Neural progenitor cell (in vitro differentiated cells): ENCODE results near the gene HIC1. TPM values are rescaled to one million over a fixed set of nuclear protein-coding genes. Genes with fewer than 3 reads are reported as not detected.

ENCODE experiments used
- DNase-seq: peaks from one replicate; pipeline ENCODE4 v3.0.0-alpha.2; 2016; ENCODE audit warnings: low spot score
- H2AFZ ChIP-seq: fragments of 200-600 bp; sonication (generic); replicated peaks from 2 replicates; pipeline ENCODE4 v1.6.1; 2016; ENCODE audit warnings: antibody characterized with exemption
- H3F3A ChIP-seq: fragments of 200-600 bp; sonication (generic); 2 replicates; pipeline ENCODE4 v1.6.1; 2016; ENCODE audit warnings: antibody characterized with exemption, low read depth
- H3K27ac ChIP-seq: fragments of 200-600 bp; sonication (generic); 2 replicates; pipeline ENCODE4 v1.5.1; 2016; ENCODE audit warnings: mild to moderate bottlenecking
- H3K27me3 ChIP-seq: fragments of 200-600 bp; sonication (generic); 2 replicates; pipeline ENCODE4 v1.6.1; 2016; ENCODE audit warnings: mild to moderate bottlenecking, moderate library complexity
- H3K36me3 ChIP-seq: fragments of 200-600 bp; sonication (generic); 2 replicates; pipeline ENCODE4 v1.5.1; 2016
- H3K4me1 ChIP-seq: fragments of 200-600 bp; sonication (generic); 2 replicates; pipeline ENCODE4 v1.6.1; 2016; ENCODE audit warnings: mixed run types
- H3K4me2 ChIP-seq: fragments of 200-600 bp; sonication (generic); 2 replicates; pipeline ENCODE4 v1.6.1; 2016
- H3K4me3 ChIP-seq: fragments of 200-600 bp; sonication (generic); 2 replicates; pipeline ENCODE4 v1.5.1; 2016
- H3K79me2 ChIP-seq: fragments of 200-600 bp; sonication (generic); 2 replicates; pipeline ENCODE4 v1.6.1; 2016; ENCODE audit warnings: low read depth
- H3K9ac ChIP-seq: fragments of 200-600 bp; sonication (generic); 2 replicates; pipeline ENCODE4 v1.6.1; 2016
- H3K9me3 ChIP-seq: fragments of 200-600 bp; sonication (generic); 2 replicates; pipeline ENCODE4 v1.5.1; 2016; ENCODE audit warnings: low read depth
- H4K20me1 ChIP-seq: fragments of 200-600 bp; sonication (generic); 2 replicates; pipeline ENCODE4 v1.6.1; 2016; ENCODE audit warnings: low read depth
- H3K27ac Mint-ChIP-seq: 3 replicates; pipeline ENCODE4 v1.8.0; 2021; ENCODE audit warnings: mixed read lengths
- H3K27me3 Mint-ChIP-seq: 2 replicates; pipeline ENCODE4 v1.8.0; 2022; ENCODE audit warnings: low read depth, mild to moderate bottlenecking, inconsistent platforms, moderate library complexity, mixed read lengths; ENCODE audit not compliant: insufficient read depth
- H3K36me3 Mint-ChIP-seq: 3 replicates; pipeline ENCODE4 v1.8.0; 2021; ENCODE audit warnings: mixed read lengths
- H3K4me1 Mint-ChIP-seq: 3 replicates; pipeline ENCODE4 v1.8.0; 2021; ENCODE audit warnings: mixed read lengths
- H3K4me3 Mint-ChIP-seq: 3 replicates; pipeline ENCODE4 v1.8.0; 2021; ENCODE audit warnings: mild to moderate bottlenecking, moderate library complexity, mixed read lengths
- H3K9me3 Mint-ChIP-seq: 3 replicates; pipeline ENCODE4 v1.8.0; 2020; ENCODE audit warnings: mixed read lengths
- CTCF ChIP-seq: fragments of 200-600 bp; sonication (generic); IDR thresholded peaks from 2 replicates; pipeline ENCODE4 v1.5.1; 2017; ENCODE audit warnings: antibody characterized with exemption, mild to moderate bottlenecking
- EZH2 ChIP-seq: fragments of 200-600 bp; sonication (generic); IDR thresholded peaks from 2 replicates; pipeline ENCODE4 v1.6.1; 2017; ENCODE audit warnings: antibody characterized with exemption, mild to moderate bottlenecking, moderate library complexity
- EZH2phosphoT487 ChIP-seq: fragments of 200-600 bp; sonication (generic); IDR thresholded peaks from 2 replicates; pipeline ENCODE4 v1.6.1; 2017; ENCODE audit warnings: antibody characterized with exemption
- total RNA-seq: library from RNA; depleted of rRNA; stranded (reverse); fragments of >200 nt; gene quantifications from 2 replicates; pipeline ENCODE4 v1.2.3, GENCODE V29; 2015; ENCODE audit warnings: low replicate concordance

The HIC1 gene
- 0.62 TPM in 1 of 2 replicates, not detected in the other for total RNA-seq

GRCh38 chr17:2054512-2055291, at the start of gene HIC1:
HIC1 (plus strand) TSS chr17:2055103; CDS start chr17:2056691, 1,588 bp downstream.
- H2AFZ ChIP-seq = no peak within 1 kb of the TSS
- Mint-ChIP-seq H3K4me3 (peak within 1 kb of the TSS; percentile 81), H3K4me1 (peaks cover 20% of the 10 kb centered on the region), H3K36me3 (peaks cover 4% of the 10 kb centered on the region), H3K27ac (no peak within 1 kb of the TSS), H3K9me3 (no peaks in the 10 kb centered on the region), H3K27me3 (peaks cover 27% of the 10 kb centered on the region)
- H3K4me1 ChIP-seq = peaks cover 12% of the 10 kb centered on the region
- peaks cover 94% of the 10 kb centered on the region for H3K27me3 ChIP-seq
- peaks cover 83% of the 10 kb centered on the region for H4K20me1 ChIP-seq
- H3K79me2 ChIP-seq = no peaks in the 10 kb centered on the region
- H3K9me3 ChIP-seq = no peaks in the 10 kb centered on the region
- peak; percentile 80 for TF ChIP-seq CTCF
- TF ChIP-seq EZH2phosphoT487 = peak; percentile 98
- TF ChIP-seq EZH2 = peak; percentile 97
- H3K9ac ChIP-seq = no peak within 1 kb of the TSS
- H3F3A ChIP-seq = peaks cover 43% of the 10 kb centered on the region
- H3K4me3 ChIP-seq = peak within 1 kb of the TSS; percentile 48
- DNase-seq = peak; percentile 90
- H3K36me3 ChIP-seq = no peaks in the 10 kb centered on the region
- peak within 1 kb of the TSS; percentile 84 for H3K4me2 ChIP-seq
- no peak within 1 kb of the TSS for H3K27ac ChIP-seq

- TF ChIP-seq EZH2phosphoT487 (no peak), EZH2 (no peak), CTCF (no peak)
- H3K4me2 ChIP-seq = no peak overlapping the region
- peaks cover 15% of the 10 kb centered on the region for H3F3A ChIP-seq
- Mint-ChIP-seq H3K9me3 (no peaks in the 10 kb centered on the region), H3K27ac (no peak overlapping the region), H3K4me1 (peaks cover 24% of the 10 kb centered on the region), H3K4me3 (no peak overlapping the region), H3K27me3 (peaks cover 16% of the 10 kb centered on the region), H3K36me3 (no peaks in the 10 kb centered on the region)
- no peak overlapping the region for H2AFZ ChIP-seq
- no peak overlapping the region for H3K4me3 ChIP-seq
- H3K9me3 ChIP-seq = no peaks in the 10 kb centered on the region
- H3K27ac ChIP-seq = no peak overlapping the region
- H3K27me3 ChIP-seq = peaks cover 19% of the 10 kb centered on the region
- H4K20me1 ChIP-seq = peaks cover 12% of the 10 kb centered on the region
- no peaks in the 10 kb centered on the region for H3K36me3 ChIP-seq
- H3K79me2 ChIP-seq = no peaks in the 10 kb centered on the region
- H3K9ac ChIP-seq = no peak overlapping the region
- DNase-seq = no peak
- peaks cover 12% of the 10 kb centered on the region for H3K4me1 ChIP-seq
These were observed 46.4 kb upstream of the HIC1 start for GRCh38 chr17:2008332-2009126.

- Mint-ChIP-seq H3K9me3 (no peaks in the 10 kb centered on the region), H3K36me3 (no peaks in the 10 kb centered on the region), H3K27ac (no peak overlapping the region), H3K27me3 (peaks cover 16% of the 10 kb centered on the region), H3K4me1 (peaks cover 26% of the 10 kb centered on the region), H3K4me3 (no peak overlapping the region)
- Histone ChIP-seq H2AFZ (no peak overlapping the region), H3K4me1 (peaks cover 12% of the 10 kb centered on the region), H4K20me1 (peaks cover 12% of the 10 kb centered on the region), H3K27ac (no peak overlapping the region), H3K4me2 (no peak overlapping the region), H3K79me2 (no peaks in the 10 kb centered on the region), H3K4me3 (no peak overlapping the region), H3K36me3 (no peaks in the 10 kb centered on the region), H3K9me3 (no peaks in the 10 kb centered on the region), H3F3A (peaks cover 15% of the 10 kb centered on the region), H3K9ac (no peak overlapping the region), H3K27me3 (peaks cover 29% of the 10 kb centered on the region)
- no peak for DNase-seq
- TF ChIP-seq EZH2phosphoT487 (no peak), EZH2 (no peak), CTCF (no peak)
These were observed 45.2 kb upstream of the HIC1 start for GRCh38 chr17:2009737-2010136.
